Stimulated activated CD4-positive, alpha-beta T cell treated with anti-CD3 and anti-CD28 coated beads, Interleukin-12 subunit alpha, Interleukin-12 subunit beta, amount 100 ng/mL, for 48 hours (primary cell): ENCODE results near the gene ACADM.
"Not testable (repeated sequence)": the region's sequence is repeated elsewhere in the genome, so short reads cannot be mapped to it uniquely, and the experiment has no call there.

Source experiments
- DNase-seq, 3 donors: peaks; one replicate each; pipeline ENCODE4 v3.0.0-alpha.2; 2020; ENCODE audit warnings: low read depth in 2 of 3, low spot score in 1 of 3

Gene ACADM

GRCh38 chr1:75792091-75792490 lies 67.6 kb downstream of the ACADM start:
- DNase-seq: no peak

DNA sequence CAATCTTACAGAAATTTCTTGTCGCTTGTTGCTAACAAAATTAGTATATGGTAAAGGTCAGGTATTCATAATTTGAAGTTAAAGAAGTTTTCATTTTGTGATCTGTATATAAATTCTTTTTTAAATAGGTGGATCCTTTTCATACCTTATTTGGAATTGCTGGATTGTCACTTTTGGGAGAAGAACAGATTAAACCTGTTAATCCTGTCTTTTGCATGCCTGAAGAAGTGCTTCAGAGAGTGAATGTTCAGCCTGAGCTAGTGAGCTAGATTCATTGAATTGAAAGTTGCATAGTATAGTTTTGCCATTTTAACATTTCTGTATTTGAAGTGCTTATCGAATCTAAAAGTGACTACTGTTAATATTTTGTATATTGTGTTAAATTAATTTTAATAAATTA lies 69.9 kb downstream of the ACADM start:
- no peak for DNase-seq

- DNase-seq: no peak
These were observed 71.2 kb downstream of the ACADM start for GRCh38 chr1:75795703-75796193.

DNA sequence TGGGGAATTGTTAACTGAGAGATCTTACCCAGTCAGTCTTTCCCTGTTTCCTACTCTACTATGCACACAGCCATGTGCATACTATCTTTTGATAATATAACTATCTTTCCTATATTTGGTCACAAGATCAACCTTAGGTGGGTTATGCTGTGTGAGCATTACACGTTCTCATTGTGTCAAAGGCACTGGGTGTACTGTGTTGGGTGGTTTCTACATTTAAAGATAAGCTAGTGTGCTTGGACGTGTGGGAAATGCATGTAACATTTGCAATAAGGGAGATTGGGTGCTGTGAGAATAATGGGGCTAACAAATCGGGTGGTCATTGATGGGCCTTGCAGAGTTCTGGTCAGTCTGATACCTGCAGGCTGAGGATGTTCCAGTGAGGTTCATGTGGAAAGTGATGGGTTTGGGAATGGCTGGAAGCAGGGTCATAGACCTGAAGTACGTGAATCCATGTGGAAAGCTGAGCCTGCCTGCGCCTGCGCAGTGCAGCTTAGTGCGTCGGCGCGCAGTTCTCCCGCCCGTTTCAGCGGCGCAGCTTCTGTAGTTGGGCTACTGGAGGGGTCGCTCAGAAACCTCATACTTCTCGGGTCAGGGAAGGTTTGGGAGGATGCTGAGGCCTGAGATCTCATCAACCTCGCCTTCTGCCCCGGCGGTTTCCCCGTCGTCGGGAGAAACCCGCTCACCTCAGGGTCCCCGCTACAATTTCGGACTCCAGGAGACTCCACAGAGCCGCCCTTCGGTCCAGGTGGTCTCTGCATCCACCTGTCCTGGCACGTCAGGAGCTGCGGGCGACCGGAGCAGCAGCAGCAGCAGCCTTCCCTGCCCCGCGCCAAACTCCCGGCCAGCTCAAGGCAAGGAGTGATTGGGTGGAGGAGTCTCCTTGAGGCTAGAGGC lies 72.1 kb downstream of the ACADM start, which contains the start of gene MSH4:
Gene MSH4, plus strand, starts transcription at position 507 of the 897 bp plus-strand sequence. Its CDS starts 104 bp downstream, at position 611.
- no peak for DNase-seq

DNA sequence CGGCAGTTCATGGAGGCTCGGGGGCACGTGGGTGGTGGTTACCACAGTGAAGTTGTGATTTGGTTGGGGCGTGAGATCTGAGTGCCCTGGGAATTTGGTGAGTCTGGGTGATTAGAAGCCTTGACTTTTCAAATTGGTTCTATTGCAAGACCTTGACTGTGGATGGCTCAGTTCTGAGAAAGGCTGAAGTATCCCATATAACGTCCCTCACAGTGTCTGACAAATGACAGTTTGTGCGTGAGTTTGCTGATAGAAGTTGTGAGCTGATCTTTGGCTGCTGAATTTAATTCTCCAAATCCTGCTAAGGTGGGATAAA lies 72.7 kb downstream of the ACADM start:
- no peak for DNase-seq

DNA sequence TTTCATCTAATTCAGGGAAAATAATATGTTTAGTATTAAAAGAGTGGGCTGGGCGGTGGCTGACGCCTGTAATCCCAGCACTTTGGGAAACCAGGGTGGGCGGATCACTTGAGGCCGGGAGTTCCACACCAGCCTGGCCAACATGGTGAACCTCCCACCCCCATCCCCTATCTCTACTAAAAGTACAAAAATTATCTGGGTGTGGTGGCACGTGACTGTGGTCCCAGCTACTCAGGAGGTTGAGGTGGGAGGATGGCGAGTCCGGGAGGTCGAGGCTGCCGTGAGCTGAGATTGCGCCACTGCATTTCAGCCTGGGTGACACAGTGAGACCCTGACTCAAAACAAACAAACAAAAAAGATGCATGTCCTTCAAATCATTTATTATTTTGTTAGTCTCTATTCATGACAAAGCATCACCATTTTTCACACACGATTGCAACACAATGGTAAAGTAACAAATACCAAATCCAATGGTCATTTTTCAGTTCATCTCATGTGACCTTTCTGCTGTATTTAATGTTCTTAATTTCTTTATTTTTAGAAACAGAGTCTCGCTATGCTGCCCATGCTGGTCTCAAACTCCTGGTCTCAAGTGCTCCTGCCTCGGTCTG lies 73.2 kb downstream of the ACADM start:
- DNase-seq: no peak

GRCh38 chr1:75801480-75801879 lies 77.0 kb downstream of the ACADM start:
- DNase-seq: not testable (repeated sequence)

DNA sequence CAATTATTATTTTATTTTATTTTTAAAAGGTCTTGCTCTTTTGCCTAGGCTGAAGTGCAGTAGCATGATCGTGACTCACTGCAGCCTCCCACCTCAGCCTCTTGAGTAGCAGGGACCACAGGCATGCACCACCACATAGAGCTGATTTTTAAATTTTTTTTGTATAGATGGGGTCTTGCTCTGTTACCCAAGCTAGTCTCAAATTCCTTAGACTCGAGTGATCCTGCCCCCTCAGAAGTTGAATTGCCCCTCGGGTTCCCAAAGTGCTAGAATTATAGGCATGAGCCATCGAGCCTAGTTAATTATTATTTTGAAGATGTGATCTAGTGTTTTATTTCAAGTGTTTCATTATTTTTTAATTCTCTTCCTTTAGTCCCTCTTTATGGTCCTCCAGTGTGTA lies 84.4 kb downstream of the ACADM start:
- no peak for DNase-seq

GRCh38 chr1:75810113-75810512 lies 85.6 kb downstream of the ACADM start:
- DNase-seq: not testable (repeated sequence)

GRCh38 chr1:75811211-75811981 lies 86.9 kb downstream of the ACADM start:
- no peak for DNase-seq

GRCh38 chr1:75812065-75812464 lies 87.6 kb downstream of the ACADM start:
- no peak for DNase-seq
